Astrocyte of the spinal cord (primary cell): Measurements from ENCODE around the gene C6orf141.

Source experiments
- DNase-seq: peaks from one replicate; pipeline ENCODE4 v3.0.0; 2011; ENCODE audit warnings: low read depth, low spot score
- H3K4me3 ChIP-seq: 2 replicates; pipeline ENCODE4 v1.5.1; 2011; ENCODE audit warnings: low read depth, mild to moderate bottlenecking, low read length, moderate library complexity
- CTCF ChIP-seq: IDR thresholded peaks from 2 replicates; pipeline ENCODE4 v1.5.1; 2012; ENCODE audit warnings: low read depth, mild to moderate bottlenecking, low read length, inconsistent platforms
- in situ Hi-C: cut with HindIII; loops from 2 replicates; pipeline ENCODE4 v1.10.0; 2017; ENCODE audit warnings: low sequenced_read_pairs

The C6orf141 gene

DNA sequence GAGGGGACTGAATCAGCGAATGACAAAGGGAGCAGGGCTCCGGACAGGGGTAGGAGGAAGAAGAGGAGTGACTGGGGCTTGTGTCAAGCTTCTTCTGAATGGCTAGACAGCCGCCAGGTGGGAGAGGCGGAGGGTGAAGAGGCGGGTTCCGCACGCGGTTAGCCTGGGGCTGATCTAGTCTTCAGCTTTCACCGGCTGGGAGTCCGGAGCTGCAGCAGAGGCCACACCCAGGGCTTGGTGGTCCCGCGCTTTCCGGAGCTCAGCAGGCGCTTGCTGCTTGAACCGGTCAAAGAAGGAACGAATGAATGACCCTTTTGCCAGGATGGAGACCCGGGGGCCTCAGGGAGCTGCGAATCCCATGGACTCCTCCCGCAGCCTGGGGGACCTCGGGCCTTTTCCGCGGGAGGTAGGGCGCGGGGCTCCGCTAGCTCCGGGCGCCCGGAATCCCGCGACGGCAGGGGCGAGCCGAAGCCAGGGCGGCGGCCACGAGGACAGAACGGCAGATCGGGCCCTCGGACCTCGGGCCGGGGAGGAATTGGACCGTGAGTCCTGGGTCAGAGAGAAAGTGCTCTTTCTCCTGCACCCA, at the start of gene C6orf141:
Gene C6orf141 (plus strand): TSS at position 177 of the 586 bp plus-strand sequence. CDS start 125 bp downstream, at position 302.
- TF ChIP-seq CTCF = no peak
- in situ Hi-C loops = no loop called here
- peak within 1 kb of the TSS; percentile 51 for H3K4me3 ChIP-seq
- no peak for DNase-seq

DNA sequence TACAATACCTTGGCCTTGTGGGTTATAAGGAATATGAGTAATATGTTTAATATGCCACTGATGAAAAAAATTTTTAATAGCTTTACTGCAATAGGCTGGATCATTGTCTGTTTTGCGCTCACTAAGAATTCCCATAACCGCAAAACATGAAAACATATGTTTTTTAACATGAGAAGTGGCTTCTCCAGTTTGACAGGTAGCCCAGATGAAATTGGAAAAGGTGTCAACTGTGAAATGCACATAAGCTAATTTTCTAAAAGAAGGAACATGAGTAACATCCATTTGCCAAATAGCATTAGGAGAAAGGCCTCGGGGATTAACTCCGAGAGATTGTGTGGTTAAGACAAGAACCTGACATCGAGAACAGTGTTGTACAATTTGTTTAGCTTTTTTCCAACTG, 45.8 kb upstream of the C6orf141 start:
- TF ChIP-seq CTCF = no peak
- H3K4me3 ChIP-seq = no peak overlapping the region
- in situ Hi-C loops = no loop called here
- DNase-seq = no peak

- DNase-seq = no peak
- no peak overlapping the region for H3K4me3 ChIP-seq
- no peak for TF ChIP-seq CTCF
- in situ Hi-C loops = no loop called here
These were observed 43.8 kb upstream of the C6orf141 start for GRCh38 chr6:49506569-49507111.

DNA sequence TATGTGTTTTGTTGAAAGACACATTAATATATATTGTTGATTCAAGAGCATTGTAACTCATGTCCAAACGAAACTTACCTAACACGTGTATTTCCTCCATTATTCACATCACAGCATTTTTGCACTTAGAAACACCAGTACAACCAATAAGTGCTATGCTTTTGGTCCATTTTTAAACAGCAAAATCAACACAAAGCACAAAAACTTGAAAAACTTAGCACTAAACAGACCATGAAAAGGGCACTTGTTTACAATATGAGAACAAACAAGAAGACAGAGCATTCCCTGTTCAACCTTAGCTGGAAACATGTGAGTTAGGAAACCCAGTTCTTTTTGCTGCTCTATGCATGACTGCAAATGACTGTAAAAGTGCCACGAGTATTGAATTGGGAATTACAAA, 41.1 kb upstream of the C6orf141 start:
- H3K4me3 ChIP-seq = no peak overlapping the region
- no peak for TF ChIP-seq CTCF
- no peak for DNase-seq
- in situ Hi-C loops = no loop called here

GRCh38 chr6:49513153-49513989, 37.1 kb upstream of the C6orf141 start:
- H3K4me3 ChIP-seq = no peak overlapping the region
- TF ChIP-seq CTCF = no peak
- in situ Hi-C loops = no loop called here
- no peak for DNase-seq

DNA sequence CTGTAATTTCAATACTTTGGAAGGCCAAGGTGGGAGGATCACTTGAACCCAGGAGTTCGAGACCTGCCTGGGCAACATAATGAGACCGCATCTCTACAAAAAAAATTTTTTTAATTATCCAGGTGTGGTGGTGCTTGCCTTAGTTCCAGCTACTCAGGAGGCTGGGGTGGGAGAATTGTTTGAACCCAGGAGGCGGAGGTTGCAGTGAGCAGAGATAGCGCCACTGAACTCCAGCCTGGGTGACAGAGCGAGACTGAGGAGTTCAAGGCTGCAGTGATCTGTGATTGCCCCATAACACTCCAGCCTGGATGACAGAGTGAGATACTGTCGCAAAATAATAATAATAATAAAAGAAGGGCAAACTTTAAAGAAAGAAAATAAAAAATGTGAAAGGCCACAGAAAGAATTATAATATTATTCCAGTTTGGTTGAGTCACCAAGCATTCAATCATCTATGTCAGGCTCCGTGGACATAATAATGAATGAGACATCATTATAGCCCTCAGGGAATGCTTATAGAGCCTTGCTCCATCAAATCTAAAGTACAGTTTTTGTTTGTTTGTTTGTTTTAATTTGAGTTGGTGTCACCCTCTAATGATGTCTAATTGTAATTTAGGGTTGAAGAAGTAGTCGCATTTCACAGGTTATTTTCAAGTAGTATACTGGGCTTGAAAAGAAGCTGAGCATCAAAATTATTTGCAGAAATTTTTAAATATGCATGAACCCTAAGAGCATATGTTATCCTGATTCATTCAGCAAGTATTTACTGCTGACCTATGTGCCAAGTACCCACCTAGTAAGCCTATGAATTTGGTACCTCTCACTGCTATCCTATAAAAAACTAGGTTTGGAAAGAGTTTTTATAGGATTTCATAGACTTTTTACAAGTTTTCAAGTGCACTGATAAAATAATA, 35.6 kb upstream of the C6orf141 start:
- H3K4me3 ChIP-seq = no peak overlapping the region
- DNase-seq = no peak
- TF ChIP-seq CTCF = no peak
- in situ Hi-C loops = no loop called here
